Ovary (tissue), 3 donors: ENCODE results near the gene BDKRB1.

Experiments used
- CTCF ChIP-seq, 3 donors: fragments of 450-650 bp in 2 of 3; fragments of 200-600 bp in 1 of 3; IDR thresholded peaks; one replicate each; pipeline versions ENCODE4 v1.5.1 to v1.8.0; 2016 to 2022; ENCODE audit warnings: antibody characterized with exemption in 3 of 3, mild to moderate bottlenecking in 1 of 3
- EP300 ChIP-seq: sonication (generic); formaldehyde crosslinking; IDR thresholded peaks from one replicate; pipeline ENCODE4 v1.6.1; 2017; ENCODE audit warnings: antibody characterized with exemption
- POLR2A ChIP-seq: fragments of 450-650 bp; IDR thresholded peaks from one replicate; pipeline ENCODE4 v1.6.1; 2017; ENCODE audit warnings: antibody characterized with exemption, mild to moderate bottlenecking, moderate library complexity
- donor health status: DM: no; HTN: no; CAD: no.

GRCh38 chr14:96309896-96310330, 53.9 kb downstream of the BDKRB1 start:
- TF ChIP-seq CTCF (IDR thresholded peaks at IDR 0.05) (no peak), EP300 (no peak), POLR2A (no peak)
